NCI-H226 (cell line): Measurements from ENCODE around the gene TNKS1BP1.
"Not testable (repeated sequence)": the region's sequence is repeated elsewhere in the genome, so short reads cannot be mapped to it uniquely, and the experiment has no call there.

Source experiments
- DNase-seq: peaks from one replicate; pipeline ENCODE4 v3.0.0-alpha.2; 2015

TNKS1BP1 gene

DNA sequence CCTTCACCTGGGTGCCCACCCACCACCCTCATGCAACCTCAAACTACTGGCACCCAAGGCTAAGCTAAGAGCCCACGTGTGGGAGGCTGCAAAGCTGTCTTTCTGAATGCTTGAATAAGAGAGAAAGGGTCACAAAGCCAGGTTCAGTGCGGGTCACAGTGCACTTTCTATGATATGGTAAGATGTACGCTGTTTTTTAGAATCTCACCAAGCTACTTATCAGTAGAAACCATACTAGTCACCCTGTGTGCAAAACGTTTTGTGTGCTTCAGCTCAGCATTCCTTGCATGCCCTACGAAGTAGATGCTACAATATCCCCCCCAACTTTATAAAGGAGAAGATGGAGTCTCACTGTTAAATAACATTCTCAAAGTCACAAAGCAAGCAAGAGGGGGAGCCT is 28.3 kb upstream of the TNKS1BP1 start:
- no peak for DNase-seq

DNA sequence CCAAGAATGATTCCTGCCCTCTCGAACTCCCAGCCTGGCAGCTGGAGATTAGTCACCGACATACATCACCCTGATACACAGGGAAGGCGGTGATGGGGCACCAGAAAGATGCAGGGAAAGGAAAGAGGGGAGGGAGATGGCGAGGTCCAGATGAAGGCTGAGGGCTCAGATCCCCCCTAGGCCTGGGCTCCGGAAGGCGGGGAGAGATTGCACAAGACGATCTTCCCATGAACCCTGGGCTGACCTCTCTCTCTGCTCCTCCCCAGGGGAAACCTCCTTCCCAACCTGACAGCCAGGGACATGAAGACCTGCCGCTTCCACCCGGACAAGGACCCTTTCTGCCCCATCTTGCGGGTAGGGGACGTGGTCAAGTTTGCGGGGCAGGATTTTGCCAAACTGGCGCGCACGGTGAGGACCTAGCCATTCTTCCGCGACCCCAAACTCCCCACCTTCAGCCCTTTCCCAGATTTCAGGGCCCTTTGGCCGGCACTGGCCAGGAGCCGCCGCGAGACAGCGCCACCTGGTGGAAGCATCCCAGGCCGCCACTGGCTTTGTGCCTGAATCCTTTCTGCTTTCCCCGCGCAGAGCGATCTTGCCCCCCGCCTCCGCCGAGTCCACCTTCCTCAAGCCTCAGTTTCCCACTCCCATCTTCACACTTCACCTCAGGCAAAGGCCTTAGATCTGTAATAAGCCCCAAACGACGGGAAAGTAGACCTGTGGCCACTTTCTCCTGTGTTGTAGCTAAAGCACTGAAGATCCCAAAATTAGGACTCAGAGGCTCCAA is 24.9 kb upstream of the TNKS1BP1 start:
- DNase-seq, result peak; percentile 89

DNA sequence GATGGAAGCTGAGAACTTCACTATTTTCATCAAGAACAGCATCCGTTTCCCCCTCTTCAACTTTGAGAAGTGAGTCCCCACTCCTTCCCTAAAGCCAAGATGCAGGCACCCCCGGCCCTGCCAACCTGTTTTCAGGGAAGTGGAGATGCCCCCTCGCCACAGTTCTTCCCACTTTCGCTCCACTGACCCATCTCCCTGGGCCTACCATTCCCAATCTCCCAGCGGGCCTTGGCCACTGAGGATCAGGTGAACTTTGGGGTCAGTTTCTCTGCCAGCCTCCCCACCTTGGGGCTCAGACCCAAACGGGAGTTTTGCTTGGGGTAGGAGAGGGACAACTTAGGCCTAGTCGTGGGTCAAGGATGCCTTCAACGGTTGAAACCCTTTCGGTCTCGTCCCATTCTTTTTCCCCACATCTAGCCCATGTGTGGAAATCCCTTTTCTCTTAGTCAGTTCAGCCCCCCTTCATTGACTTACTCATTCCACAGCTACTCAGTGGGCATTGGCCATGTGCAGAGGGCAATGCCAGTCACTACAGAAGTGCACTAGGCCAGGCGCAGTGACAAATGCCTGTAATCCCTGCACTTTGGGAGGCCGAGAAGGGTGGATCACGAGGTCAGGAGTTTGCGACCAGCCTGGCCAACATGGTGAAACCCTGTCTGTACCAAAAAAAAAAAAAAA is 24.0 kb upstream of the TNKS1BP1 start:
- no peak for DNase-seq

DNA sequence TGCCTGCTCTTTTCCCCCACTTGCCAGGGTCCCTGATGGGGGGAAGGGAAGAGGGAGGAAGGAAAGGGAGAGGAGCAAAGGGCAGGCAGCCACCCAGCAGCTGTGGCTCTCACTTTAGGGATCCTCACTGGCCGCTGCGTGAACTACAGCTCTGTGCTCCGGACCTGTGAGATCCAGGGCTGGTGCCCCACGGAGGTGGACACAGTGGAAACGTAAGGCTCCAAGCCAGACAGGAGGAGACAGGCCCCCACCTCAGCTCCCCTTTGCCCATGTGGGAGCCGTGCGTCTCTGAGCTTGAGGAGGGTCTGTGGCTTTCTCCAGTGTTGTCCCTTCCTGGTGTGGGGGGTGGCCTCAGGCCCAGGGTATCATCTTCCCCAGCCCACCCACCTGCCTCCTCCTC is 23.3 kb upstream of the TNKS1BP1 start:
- no peak for DNase-seq

DNA sequence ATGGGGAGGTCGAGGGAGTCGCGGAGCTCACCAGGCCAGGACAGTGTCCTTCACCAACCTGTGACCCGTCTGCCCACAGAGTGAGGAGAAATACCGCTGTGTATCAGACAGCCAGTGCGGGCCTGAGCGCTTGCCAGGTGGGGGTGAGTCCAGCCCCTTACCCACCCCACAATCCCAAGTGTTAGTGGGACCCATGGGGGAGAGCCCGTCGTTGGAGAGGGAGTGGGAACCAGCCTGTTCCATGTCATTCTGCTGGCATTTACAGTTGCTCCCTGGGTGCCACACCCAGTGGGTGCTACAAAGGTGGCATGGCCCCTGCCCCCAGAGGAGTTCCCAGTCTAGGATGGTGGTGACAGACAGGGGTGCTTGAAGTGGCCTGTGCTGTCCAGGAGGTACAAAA is 22.6 kb upstream of the TNKS1BP1 start:
- DNase-seq, result no peak

DNA sequence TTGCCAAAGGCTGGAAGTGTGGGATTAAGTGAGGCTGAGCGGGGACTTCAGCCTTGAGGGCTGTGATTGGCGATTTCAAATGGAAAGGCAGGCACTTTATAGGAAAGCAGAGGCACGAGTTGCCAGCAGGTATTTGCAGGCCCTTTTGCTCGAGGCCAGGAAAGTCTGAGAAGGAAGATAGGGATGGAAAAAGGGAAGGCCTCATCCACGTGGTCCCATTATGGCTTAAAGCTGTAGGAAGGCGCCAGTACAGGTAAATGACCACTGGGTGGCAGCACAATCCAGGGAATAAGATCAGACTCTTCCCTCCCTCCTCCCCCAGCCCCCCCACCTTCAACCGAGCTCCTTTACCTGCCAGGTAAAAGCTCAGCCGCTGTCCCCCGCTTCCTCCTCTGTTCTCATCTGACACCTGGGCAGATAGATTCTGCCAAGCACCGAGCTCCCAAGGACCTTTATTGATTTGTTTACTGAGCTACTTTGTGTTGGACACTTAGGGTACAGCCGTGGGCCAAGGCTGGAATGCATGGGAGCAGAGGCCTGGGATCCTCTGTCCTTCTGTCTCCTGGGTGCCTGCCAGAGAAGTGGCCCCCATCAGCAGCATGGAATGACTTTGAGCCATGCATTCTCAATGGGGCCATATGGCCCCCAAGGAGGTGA is 20.9 kb upstream of the TNKS1BP1 start:
- DNase-seq, result peak; percentile 55

DNA sequence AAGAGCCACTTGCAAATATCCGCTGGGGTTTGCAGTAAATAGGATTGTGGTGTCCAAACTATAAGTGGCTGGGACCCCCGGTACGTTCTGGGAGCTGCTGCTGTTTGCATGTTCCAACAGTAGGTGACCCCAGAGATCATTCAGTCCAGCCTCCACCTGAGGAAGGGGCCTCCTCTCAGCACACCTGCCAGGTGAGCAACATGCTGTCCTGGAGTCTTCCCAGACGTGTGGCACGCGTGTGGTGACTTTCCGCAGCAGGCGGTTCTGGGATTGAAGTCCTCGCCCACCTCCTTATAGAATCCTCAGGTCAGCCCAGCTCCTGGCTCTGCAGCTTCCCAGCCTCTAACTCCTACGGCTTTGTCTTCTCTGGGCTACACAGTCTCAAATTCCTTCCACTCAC is 20.1 kb upstream of the TNKS1BP1 start:
- DNase-seq, result no peak

DNA sequence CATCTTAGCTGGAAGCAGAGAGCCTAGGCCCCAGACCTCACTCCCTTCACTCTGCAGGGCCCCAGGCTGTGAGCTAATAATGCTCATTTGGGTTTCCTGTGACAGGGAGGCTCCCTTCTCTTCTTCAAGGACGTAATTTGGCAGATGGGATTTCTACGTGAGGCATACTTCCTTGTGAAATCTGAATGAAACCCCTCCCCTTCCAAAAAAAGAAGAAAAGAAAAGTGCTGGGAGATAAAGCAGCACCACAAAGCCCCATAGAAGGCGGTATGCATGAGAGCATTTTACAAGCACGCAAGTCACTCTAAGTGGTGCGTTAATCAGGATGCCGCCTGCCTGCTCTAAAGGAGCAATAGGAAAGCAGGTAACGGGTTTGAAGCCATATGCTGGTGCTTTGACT is 19.1 kb upstream of the TNKS1BP1 start:
- no peak for DNase-seq

DNA sequence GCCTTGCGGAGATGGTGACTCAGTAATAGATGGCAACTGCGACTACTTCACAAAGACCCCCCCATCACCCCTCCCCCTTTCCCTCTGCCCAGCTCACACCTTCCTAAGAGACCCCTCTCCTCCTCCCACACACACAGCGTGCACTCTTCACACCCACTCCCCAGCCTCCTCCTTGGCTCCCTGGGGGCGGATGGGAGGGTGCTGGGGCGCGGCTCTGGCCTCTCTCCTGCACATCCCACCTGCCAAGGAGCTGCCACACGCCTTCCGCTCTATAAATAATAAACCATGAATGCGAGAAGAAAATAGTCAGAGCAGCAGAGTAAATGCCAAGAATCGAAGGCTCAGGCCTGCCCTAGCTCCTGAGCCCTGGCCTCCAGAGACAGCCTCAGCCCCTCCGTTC is 17.9 kb upstream of the TNKS1BP1 start:
- no peak for DNase-seq

DNA sequence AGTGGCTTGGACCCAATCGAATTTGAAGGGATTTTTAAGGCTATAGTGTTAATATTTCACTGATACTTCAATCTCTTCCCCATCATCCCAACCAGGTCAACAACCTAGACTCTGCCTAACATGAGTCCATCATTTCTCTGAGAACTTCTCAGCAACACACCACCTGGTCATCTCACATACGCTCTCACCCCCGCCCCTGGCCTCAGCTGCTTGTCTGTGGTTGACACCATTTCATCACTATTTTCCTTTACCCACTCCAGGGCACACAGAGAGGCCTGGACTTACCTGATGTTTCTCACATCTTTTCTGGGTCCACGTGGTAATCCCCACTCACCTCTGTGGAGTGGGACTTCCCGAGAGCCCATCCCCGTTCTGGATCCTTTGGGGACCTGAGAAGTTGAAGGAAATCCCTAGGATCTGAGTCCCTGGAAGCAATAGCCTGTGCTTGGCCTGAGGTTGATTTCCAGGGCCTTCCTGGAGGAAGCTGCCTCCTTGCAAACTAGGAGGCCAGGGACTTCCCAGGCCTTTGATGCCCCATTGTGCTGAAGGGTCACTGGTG is 16.6 kb upstream of the TNKS1BP1 start:
- no peak for DNase-seq

DNA sequence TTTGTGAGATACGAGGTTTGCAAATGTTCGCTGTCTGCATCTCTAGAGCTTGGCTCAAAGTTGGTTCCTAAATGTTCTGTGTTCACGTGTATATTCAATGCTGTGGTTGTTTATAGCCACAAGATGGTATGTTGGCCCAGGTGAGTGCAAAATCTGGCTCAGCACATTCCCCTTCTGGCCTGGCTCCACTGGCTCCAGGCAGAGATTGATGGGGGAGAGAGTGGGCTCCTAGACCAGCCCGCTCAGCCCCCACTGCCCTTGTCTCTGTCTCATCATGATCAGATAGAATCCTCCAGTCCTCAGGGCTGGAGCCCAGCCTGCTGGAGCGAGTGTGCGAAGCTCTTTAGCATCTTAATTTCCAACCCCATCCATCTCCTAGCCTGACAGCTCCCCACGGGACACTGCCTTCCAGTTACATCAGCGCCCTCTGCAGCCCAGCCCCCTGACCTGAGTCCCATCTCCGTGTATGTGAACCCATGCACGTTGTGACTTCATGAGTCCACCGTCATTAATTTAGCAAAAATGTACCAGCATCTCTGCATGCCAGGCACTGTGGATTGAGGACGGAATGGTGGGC is 15.4 kb upstream of the TNKS1BP1 start:
- DNase-seq, result no peak

DNA sequence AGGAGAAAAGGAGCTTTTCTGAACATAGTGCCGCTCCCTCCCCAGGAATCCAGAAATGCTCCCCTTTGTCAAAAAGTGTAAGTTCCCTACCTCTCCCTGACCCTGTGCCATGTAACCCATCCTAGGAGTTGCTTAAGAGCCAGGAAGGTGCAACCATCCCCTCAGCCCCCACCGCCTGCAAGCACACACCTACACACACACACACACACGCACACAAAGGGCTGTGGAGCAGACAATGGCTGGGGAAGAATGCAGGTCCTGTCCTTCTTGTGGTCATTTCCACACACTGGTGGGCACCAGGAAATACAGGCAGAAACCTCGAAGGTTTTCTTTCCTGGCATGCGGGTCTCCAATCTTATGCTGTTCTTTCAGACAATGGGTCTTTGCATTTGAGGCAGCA is 14.6 kb upstream of the TNKS1BP1 start:
- no peak for DNase-seq

DNA sequence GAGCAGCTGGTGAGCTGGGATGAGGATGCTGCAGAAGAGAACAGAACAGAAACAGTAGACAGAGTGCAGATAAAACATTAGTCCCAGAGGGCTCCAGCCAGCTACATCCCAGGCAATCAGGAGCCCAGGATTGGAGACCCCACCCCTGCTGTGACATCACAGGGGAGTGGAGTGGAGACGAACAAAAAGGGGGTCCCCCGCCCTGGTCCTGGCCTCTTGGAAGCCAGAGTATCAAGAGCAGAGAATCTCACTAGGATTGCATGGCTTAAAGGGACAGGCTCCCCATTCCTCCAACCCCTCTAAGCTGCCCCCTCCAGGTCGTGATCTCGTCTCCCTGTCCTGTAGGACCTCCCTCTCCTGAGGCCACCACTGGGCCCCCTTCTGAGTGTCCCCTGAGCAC is 13.4 kb upstream of the TNKS1BP1 start, which contains the start of gene P2RX3:
P2RX3 (plus strand) TSS at position 211 of the 400 bp plus-strand sequence. CDS start 199 bp downstream, outside the sequence.
- no peak for DNase-seq

DNA sequence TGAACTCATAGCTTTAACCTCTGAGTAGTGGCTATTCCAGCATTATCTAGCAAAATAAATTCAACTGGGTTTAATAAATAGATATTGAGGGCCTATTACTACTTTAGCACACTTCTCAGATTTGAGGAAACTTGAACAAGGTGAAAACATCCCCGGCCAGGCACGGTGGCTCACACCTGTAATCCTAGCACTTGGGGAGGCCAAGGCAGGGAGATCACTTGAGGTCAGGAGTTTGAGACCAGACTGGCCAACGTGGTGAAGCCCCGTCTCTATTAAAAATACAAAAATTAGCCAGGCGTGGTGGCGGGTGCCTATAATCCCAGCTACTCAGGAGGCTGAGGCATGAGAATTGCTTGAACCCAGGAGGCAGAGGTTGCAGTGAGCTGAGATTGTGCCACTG is 12.1 kb upstream of the TNKS1BP1 start:
- not testable (repeated sequence) for DNase-seq

DNA sequence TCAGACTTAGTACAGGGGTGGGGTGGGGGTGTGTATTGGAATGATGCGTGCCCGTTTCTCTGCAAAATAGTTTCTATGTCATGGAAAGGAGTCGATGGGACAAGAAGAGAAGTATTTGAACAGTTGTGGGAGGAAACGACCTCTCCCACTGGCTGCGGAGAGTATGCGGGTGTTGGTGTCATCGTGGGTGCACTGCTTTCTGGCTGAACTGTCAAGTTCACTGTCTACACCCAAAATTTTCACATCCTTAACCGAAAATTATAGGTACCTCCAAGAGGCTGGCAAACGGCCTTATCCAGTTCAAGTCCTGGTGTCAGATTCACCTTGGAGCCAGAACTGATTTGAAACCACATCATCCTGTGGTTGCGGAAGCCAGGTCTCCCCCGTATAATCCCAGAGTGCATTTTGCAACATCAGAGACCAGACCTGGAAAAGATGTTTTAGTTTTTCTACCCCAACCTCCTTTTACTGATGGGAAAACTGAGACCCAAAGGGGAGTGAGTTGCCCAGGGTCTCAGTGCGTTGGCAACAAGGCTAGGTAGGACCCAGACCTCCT is 11.4 kb upstream of the TNKS1BP1 start:
- DNase-seq, result peak; percentile 42

DNA sequence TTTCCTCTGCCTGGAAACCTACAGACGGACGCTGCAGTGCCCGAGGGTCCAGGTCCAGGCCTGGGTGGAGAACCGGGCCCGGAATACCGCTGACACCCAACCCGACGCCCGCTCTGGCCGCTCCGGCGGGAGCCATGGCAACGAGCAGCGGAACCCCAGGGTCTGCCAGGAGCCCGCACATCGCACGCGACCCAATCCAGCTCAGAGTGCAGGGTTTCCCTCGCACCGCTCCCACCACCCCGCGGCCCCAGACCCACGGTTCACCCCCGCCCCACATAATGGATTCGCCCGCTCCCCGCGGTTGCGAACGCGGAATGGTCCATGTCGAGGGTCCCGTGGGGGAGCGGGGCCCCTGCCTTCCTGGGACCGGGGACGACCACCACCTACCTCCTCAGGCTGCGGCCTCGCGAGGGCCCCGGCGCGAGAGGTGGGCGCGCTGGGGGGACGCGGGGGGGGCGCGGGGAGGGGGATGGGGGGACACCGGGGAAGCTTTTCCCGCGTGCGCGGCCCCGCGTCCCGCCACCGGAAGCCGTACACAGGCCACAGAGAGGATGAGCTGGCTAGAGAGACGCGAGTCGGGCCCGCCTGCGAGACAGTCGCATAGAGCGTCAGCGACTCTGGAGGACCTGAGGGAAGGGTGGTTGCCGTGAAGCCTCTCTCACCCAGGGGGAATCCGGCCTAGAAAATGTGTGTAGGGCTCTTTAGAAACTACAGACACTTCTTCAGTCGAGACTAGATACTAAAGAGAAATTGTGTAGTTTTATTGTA is 10.8 kb upstream of the TNKS1BP1 start, which contains the start of gene SSRP1:
SSRP1 (minus strand) TSS at position 550 of the 768 bp plus-strand sequence. CDS start 771 bp downstream, outside the sequence.
- DNase-seq, result peak; percentile 82

DNA sequence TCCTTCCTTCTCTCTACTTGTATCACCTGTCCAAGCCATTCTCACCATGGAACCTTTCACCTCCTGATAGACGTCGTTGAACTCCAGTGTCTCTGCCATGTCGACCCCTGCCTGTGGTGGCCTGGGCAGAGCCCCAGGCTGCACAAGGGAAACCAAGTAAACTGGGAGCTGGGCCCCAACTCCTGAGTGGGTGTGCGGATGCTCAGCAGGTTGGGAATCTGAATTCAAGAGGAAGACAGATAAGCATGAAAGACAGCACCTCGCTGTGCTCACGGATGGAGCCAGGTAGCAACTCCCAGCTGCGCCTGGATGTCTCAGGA is 10.2 kb upstream of the TNKS1BP1 start:
- DNase-seq, result no peak

DNA sequence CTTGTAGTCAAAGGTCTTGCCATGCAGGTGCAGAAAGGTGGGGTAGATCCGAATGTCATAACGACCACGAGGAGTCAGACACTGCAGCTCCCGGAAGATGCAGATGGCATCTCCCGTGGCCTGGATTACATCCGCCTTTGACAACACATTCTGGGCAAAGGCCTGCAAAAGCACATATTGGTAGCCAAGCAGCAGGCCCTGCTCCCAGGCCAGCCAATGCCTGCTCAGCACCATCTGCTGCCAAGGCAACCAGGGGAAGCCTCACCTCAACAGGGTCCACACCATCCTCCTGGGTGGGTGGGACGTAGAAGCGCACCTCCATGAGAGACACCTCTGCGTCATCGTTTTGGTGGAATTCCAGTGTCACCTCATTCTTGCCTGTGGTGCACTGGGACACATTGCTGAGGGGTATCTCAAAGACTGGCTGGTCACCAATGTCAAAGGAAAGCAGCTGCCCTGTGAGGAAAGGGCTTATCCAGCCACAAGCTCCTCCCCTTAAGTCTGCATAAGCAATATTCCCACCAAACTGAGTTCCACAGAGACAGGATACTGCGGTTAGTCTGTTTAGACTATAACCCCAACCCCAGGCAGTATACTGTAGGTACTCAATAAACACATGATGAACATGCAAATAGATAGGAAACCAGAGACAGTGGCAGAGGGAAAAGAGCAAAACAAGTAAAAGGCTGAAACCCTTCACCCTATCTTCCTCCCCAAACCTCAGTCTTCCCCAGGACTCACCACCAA is 8.1 kb upstream of the TNKS1BP1 start:
- DNase-seq, result no peak

DNA sequence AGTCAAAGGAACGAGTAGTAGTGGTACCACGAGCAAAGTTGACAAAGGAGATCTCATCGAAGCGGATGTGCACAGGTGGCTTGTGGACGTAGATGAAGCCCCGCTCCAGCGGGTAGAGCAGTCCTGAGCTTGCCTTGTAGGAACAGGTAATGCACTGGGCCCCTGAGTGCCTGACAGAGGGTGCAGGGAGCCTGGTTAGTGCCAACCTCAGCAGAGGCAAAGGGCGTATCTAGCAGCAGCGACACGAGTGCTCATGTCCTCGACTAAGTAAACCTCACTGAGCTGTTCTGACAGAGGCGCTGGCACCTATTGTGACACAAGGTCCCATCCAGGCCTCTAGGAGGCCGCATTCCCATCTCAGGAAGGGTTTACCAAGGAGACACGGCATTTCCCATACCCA is 7.0 kb upstream of the TNKS1BP1 start:
- no peak for DNase-seq

DNA sequence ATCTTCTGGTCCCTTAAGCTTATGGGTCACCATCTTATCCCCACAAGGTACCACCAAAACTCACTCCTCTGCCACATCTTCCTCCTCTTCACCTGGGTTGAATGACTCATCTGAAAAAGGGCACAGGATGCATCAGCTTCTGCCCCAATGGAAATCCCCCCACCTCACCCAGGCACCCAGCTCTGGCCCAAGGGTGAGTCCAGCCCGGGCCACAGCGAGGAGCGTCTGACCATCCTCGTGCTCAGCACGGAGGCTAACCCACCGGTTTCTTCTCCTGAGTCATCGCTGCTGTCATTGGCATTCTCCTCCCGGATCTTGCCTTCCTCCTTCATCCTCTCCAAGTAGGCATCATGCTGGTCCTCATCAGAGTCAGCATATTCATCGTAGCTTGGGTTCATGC is 5.3 kb upstream of the TNKS1BP1 start:
- DNase-seq, result no peak

DNA sequence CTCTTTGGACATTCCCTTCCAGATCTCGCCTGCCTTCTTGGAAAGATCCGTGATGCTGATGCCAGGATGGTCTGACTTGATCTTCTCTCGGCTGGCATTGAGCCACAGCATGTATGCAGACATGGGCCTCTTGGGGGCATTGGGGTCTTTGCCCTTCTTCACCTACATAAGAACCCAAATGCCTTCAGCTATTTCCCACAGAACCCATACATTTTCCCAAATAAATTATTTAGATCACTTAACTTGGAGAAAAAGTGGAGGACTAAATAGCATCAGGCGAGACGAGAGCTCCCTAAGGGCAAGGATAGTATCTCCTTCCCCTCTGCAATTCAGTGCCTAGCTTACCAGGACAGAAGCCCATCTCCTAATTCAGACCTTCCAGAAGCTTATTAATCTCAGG is 3.0 kb upstream of the TNKS1BP1 start:
- DNase-seq, result no peak

DNA sequence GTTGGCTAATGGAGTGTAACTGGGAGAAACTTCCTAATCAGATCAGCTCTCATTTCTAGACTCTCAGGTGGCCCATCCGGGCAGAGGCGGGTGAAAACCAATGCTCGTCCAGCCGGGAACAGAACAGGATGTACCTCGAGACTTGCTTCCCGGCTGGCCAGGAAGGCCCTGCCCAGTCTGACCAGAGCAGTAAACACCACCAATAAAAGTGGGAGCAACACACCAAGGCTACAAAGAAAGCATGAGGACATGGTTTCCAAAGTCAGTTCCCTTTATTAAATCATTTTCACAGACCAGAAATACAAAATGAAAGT is 940 bp upstream of the TNKS1BP1 start:
- DNase-seq, result no peak
